AG04449 (cell line): Measurements from ENCODE around the gene SVOP.

Source experiments
- CTCF ChIA-PET: fragments of 350-600 bp; formaldehyde crosslinking; extraction: SDS; loops from one replicate; lab custom pipeline; 2021; ENCODE audit warnings: antibody characterized with exemption; lab: Yijun Ruan, JAX
- POLR2A ChIA-PET: fragments of 400-600, 350-600 bp; formaldehyde crosslinking; extraction: SDS; loops from one replicate; lab custom pipeline; 2020; ENCODE audit warnings: antibody characterized with exemption, inconsistent platforms; lab: Yijun Ruan, JAX
- DNase-seq: peaks from one replicate; pipeline ENCODE4 v3.0.0-alpha.2; 2010; ENCODE audit warnings: low read depth, low spot score
- H3K4me3 ChIP-seq: 2 replicates; pipeline ENCODE4 v1.5.1; 2011; ENCODE audit warnings: low read depth, mild to moderate bottlenecking, control low read depth, low read length
- TF ChIP-seq, protein P1 (sequence below): IDR thresholded peaks from one replicate; pipeline ENCODE4 v1.5.1; 2011; ENCODE audit warnings: mild to moderate bottlenecking, moderate library complexity, low read length, control low read depth, inconsistent platforms; ENCODE audit not compliant: insufficient read depth; ENCODE audit errors: missing control alignments

Gene SVOP

DNA sequence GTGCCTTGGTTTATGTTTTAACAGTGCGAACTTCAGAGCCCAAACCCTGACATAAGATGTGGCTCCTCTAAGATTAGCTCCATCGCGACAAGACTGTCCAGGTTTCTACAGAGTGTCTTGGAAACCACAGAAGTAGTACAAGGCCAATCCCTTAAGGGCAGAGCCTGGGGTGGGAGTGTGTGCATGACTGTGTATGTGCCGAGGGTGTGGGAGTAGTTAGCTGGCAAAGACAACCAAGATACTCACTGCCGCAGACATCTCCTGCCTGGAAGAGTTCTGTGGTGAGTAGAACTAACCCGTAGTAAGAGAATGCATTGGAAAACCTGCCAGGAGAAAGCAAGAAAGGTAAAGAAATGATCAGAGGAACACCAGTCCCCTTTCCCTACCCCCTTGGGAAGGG is 86.9 kb downstream of the SVOP start:
- no peak for DNase-seq
- ChIA-PET CTCF (interaction anchor here (1.0 kb wide), 1 partner anchor 17 kb away, joined by 5 read pairs; no protein-coding TSS in a partner anchor), POLR2A (no interaction called here)
- TF ChIP-seq, protein P1, sequence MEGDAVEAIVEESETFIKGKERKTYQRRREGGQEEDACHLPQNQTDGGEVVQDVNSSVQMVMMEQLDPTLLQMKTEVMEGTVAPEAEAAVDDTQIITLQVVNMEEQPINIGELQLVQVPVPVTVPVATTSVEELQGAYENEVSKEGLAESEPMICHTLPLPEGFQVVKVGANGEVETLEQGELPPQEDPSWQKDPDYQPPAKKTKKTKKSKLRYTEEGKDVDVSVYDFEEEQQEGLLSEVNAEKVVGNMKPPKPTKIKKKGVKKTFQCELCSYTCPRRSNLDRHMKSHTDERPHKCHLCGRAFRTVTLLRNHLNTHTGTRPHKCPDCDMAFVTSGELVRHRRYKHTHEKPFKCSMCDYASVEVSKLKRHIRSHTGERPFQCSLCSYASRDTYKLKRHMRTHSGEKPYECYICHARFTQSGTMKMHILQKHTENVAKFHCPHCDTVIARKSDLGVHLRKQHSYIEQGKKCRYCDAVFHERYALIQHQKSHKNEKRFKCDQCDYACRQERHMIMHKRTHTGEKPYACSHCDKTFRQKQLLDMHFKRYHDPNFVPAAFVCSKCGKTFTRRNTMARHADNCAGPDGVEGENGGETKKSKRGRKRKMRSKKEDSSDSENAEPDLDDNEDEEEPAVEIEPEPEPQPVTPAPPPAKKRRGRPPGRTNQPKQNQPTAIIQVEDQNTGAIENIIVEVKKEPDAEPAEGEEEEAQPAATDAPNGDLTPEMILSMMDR: no peak
- H3K4me3 ChIP-seq: no peak overlapping the region

DNA sequence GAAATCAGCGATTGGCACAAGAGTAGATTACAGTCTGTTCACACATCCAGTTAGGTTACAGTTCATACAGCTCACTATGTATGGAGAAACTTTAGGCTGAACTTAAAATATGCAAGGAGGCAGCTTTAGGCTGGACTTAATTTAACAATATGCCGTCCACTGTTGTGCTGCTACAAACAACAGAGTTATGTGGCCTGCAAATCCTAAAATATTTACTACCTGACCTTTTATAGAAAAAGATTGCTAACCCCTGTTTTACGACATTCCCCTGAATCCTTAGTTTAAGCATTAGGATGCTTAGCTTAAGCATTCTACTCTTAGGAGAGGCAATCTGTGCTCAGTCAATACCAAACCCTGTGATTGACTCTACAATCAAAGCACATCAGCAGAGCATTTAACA is 90.1 kb downstream of the SVOP start:
- no peak overlapping the region for H3K4me3 ChIP-seq
- DNase-seq: no peak
- ChIA-PET CTCF (interaction anchor here (1.5 kb wide), 1 partner anchor 46 kb away, joined by 4 read pairs; no protein-coding TSS in a partner anchor), POLR2A (no interaction called here)
- TF ChIP-seq, protein P1: no peak

DNA sequence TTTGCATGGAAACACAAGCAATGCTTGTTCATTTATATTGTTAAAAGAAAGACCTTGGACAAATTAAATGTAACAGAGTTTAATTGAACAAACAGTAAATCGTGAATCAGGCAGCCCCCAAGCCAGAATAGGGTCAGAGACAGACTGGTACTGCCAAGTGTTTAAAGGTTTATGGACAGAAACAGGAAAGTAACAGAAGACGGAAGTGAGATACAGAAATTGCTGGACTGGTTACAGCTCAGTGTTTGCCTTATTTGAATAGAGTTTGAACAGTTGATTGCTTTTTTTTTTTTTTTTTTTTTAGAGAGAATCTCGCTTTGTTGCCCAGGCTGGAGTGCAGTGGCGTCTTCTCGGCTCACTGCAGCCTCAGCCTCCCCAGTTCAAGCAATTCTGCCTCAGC is 90.7 kb downstream of the SVOP start:
- TF ChIP-seq, protein P1: no peak
- no peak overlapping the region for H3K4me3 ChIP-seq
- POLR2A ChIA-PET: no interaction called here
- CTCF ChIA-PET: no interaction called here
- DNase-seq: no peak

DNA sequence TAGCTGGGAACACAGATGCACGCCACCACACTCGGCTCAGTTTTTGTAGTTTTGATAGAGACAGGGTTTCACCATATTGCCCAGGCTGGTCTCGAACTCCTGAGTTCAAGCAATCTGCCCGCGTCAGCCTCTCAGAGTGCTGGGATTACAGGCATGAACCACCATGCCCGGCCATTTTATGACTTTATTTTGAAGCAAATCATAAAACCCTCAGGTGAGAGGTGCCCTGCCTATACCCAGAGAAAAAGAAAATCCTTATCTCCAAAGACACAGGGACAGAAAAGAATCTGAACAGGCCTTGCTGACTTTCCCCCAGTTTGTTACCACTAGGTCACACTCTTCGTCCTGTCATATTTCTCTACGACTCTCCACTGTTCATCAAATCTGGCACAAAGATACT is 92.2 kb downstream of the SVOP start:
- ChIA-PET CTCF (interaction anchor here (0.9 kb wide), 1 partner anchor 22 kb away, joined by 3 read pairs; no protein-coding TSS in a partner anchor), POLR2A (no interaction called here)
- TF ChIP-seq, protein P1: no peak
- DNase-seq: no peak
- no peak overlapping the region for H3K4me3 ChIP-seq

DNA sequence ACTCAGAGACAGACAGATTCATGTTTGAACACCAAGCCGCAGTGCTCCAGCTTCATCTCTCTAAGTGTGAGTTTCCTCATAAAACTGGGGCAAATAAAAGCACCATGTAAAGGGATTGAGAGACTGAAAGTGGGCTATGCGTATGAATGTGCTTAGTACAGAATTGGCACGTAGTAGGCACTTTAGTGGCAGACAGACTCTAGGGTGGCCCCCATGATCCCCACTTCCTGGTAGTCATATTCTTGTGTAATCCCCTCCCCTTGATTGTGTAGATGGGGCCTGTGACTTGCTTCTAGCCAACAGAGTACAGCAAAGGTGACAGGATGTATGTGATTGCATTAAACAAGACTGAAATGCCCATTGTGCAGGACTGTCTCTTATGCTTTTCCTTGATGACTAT is 98.0 kb downstream of the SVOP start:
- TF ChIP-seq, protein P1: no peak
- no peak overlapping the region for H3K4me3 ChIP-seq
- ChIA-PET POLR2A (no interaction called here), CTCF (no interaction called here)
- no peak for DNase-seq

DNA sequence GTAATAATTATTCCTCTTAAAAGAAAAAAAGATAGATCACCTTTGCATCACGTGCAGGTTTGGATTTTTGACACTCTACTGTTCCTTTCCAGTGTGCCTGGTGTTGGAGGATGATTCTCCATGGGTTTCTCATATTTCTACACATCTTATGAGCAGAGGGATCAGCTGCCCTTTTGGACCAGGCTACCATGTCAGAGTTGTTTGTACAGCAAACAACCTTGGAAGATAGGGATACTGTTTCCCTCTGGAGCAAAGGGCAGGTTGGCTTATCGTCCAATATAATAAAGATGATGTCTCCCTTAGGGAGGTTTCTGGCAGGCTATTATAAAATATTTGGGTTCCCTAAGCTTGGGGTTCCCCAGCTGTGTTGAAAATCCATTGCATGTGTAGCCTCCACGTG is 98.9 kb downstream of the SVOP start:
- TF ChIP-seq, protein P1: no peak
- POLR2A ChIA-PET: no interaction called here
- CTCF ChIA-PET: no interaction called here
- H3K4me3 ChIP-seq: no peak overlapping the region
- no peak for DNase-seq
